Large intestine (tissue), 3 donors: Measurements from ENCODE around the gene GPR153. TPM values are rescaled to one million over a fixed set of nuclear protein-coding genes. Genes with fewer than 3 reads are reported as not detected.

ENCODE experiments used
- DNase-seq, 2 donors: peaks; one replicate each; pipeline versions ENCODE4 v3.0.0 to v3.0.0-alpha.2; 2013
- H3K27ac ChIP-seq: one replicate; pipeline ENCODE4 v1.5.1; 2013; ENCODE audit warnings: low read length
- H3K27me3 ChIP-seq: 2 replicates; pipeline ENCODE4 v1.6.1; 2013; ENCODE audit warnings: low read length; ENCODE audit not compliant: control insufficient read depth, insufficient read depth
- H3K36me3 ChIP-seq: 2 replicates; pipeline ENCODE4 v1.6.1; 2013; ENCODE audit warnings: low read length; ENCODE audit not compliant: control insufficient read depth, insufficient read depth
- H3K4me1 ChIP-seq: one replicate; pipeline ENCODE4 v1.6.1; 2013; ENCODE audit warnings: low read length; ENCODE audit not compliant: control insufficient read depth, insufficient read depth
- H3K4me3 ChIP-seq: one replicate; pipeline ENCODE4 v1.5.1; 2013; ENCODE audit warnings: low read length
- H3K9me3 ChIP-seq: one replicate; pipeline ENCODE4 v1.6.1; 2013; ENCODE audit warnings: mild to moderate bottlenecking, low read depth, low read length, moderate library complexity; ENCODE audit not compliant: control insufficient read depth
- WGBS: methylation state at CpG from one replicate; pipeline ENCODE4 v1.1.5; 2013; ENCODE audit warnings: low lambda C conversion rate; ENCODE audit not compliant: insufficient coverage; 5-methylcytosine and 5-hydroxymethylcytosine counted together
- polyA plus RNA-seq: library from polyadenylated mRNA; unstranded; fragments of 120-200 nt; gene quantifications from one replicate; pipeline ENCODE4 v1.2.1, GENCODE V29; 2013

GPR153 gene
- polyA plus RNA-seq, 1 donor: 19.0 TPM

- peak overlapping the region; percentile 97 for H3K4me3 ChIP-seq
- no peaks in the 10 kb centered on the region for H3K9me3 ChIP-seq
- DNase-seq: no peak
- H3K4me1 ChIP-seq: peaks cover 16% of the 10 kb centered on the region
- WGBS: no CpG with 5 or more reads among the region's 10 CpGs
- peaks cover 18% of the 10 kb centered on the region for H3K36me3 ChIP-seq
- H3K27me3 ChIP-seq: no peaks in the 10 kb centered on the region
- H3K27ac ChIP-seq: peak overlapping the region; percentile 47
These were observed 60.6 kb downstream of the GPR153 start for GRCh38 chr1:6200188-6200809.

GRCh38 chr1:6199298-6200187 is 61.4 kb downstream of the GPR153 start, which contains the start of gene RPL22:
RPL22 (minus strand) TSS chr1:6199595; CDS start chr1:6199573, 22 bp downstream.
- peaks cover 10% of the 10 kb centered on the region for H3K4me1 ChIP-seq
- H3K9me3 ChIP-seq: no peaks in the 10 kb centered on the region
- no peaks in the 10 kb centered on the region for H3K27me3 ChIP-seq
- peaks cover 23% of the 10 kb centered on the region for H3K36me3 ChIP-seq
- 0% methylated on average over 1 of the region's 53 CpGs for WGBS
- H3K4me3 ChIP-seq: peak within 1 kb of the TSS; percentile 97
- H3K27ac ChIP-seq: peak within 1 kb of the TSS; percentile 60
- DNase-seq: peak; percentile 99

- no peaks in the 10 kb centered on the region for H3K9me3 ChIP-seq
- H3K27ac ChIP-seq: peak overlapping the region; percentile 60
- H3K4me3 ChIP-seq: peak overlapping the region; percentile 97
- peaks cover 31% of the 10 kb centered on the region for H3K36me3 ChIP-seq
- no CpG with 5 or more reads among the region's 31 CpGs for WGBS
- DNase-seq: no peak
- peaks cover 10% of the 10 kb centered on the region for H3K4me1 ChIP-seq
- no peaks in the 10 kb centered on the region for H3K27me3 ChIP-seq
These were observed 62.1 kb downstream of the GPR153 start for GRCh38 chr1:6198646-6199297.

GRCh38 chr1:6197746-6198427 is 63.0 kb downstream of the GPR153 start:
- 60% methylated on average over 2 of the region's 6 CpGs for WGBS
- no peaks in the 10 kb centered on the region for H3K9me3 ChIP-seq
- no peak overlapping the region for H3K27ac ChIP-seq
- no peaks in the 10 kb centered on the region for H3K27me3 ChIP-seq
- H3K36me3 ChIP-seq: peaks cover 38% of the 10 kb centered on the region
- peaks cover 10% of the 10 kb centered on the region for H3K4me1 ChIP-seq
- no peak for DNase-seq
- peak overlapping the region; percentile 97 for H3K4me3 ChIP-seq

Other genes with a start within 250 kb of the GPR153 start
- 27.9 TPM for gene KCNAB2, start 215.2 kb downstream of the GPR153 start, polyA plus RNA-seq
- gene CHD5, start 80.8 kb downstream of the GPR153 start, polyA plus RNA-seq: 2.6 TPM
- 1,131 TPM for gene RPL22, start 61.5 kb downstream of the GPR153 start, polyA plus RNA-seq
- gene RNF207, start 55.0 kb downstream of the GPR153 start, polyA plus RNA-seq: 44.5 TPM
- gene ICMT, start 25.1 kb downstream of the GPR153 start, polyA plus RNA-seq: 50.3 TPM
- not detected for gene HES3, start 16.9 kb downstream of the GPR153 start, polyA plus RNA-seq
- gene ACOT7, start 132.7 kb upstream of the GPR153 start, polyA plus RNA-seq: 28.8 TPM
- gene HES2, start 158.8 kb upstream of the GPR153 start, polyA plus RNA-seq: 0.75 TPM
- gene ESPN, start 163.7 kb upstream of the GPR153 start, polyA plus RNA-seq: 256 TPM
- gene TNFRSF25, start 205.1 kb upstream of the GPR153 start, polyA plus RNA-seq: 55.2 TPM
- gene PLEKHG5, start 230.6 kb upstream of the GPR153 start, polyA plus RNA-seq: 17.2 TPM